Measurements from ENCODE around the gene GNAQ.

DNA sequence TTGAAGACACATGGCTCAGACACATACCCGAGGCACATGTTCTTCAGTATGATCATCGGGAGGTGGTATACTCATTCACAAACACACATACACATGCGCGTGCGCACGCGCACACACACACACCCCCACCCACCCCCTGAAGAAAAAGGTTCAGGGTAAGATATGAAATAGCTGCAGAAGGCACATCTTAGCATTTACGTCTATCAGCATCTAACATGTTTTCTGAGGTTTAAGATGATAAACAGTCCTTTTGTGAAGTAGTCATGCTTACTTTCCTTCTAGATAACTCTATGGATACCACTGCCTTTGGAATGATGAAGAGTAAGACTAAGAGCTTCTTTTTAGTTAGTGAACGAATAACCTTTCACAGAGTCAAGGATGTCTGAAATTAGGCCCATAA, 278.4 kb downstream of the GNAQ start:
- TF ChIP-seq, protein P1, sequence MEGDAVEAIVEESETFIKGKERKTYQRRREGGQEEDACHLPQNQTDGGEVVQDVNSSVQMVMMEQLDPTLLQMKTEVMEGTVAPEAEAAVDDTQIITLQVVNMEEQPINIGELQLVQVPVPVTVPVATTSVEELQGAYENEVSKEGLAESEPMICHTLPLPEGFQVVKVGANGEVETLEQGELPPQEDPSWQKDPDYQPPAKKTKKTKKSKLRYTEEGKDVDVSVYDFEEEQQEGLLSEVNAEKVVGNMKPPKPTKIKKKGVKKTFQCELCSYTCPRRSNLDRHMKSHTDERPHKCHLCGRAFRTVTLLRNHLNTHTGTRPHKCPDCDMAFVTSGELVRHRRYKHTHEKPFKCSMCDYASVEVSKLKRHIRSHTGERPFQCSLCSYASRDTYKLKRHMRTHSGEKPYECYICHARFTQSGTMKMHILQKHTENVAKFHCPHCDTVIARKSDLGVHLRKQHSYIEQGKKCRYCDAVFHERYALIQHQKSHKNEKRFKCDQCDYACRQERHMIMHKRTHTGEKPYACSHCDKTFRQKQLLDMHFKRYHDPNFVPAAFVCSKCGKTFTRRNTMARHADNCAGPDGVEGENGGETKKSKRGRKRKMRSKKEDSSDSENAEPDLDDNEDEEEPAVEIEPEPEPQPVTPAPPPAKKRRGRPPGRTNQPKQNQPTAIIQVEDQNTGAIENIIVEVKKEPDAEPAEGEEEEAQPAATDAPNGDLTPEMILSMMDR (IDR thresholded peaks at IDR 0.05; ENCODE audit: poor library complexity), result no peak
- TF ChIP-seq EZH2phosphoT487 (IDR thresholded peaks at IDR 0.05; ENCODE audit: low read depth, severe bottlenecking, unreplicated experiment) (no peak), EZH2 (IDR thresholded peaks at IDR 0.05; ENCODE audit: borderline replicate concordance) (no peak)
